SW 1271 (cell line): ENCODE results near the gene KLHL14.

ENCODE experiments used
- DNase-seq, 2 experiments: peaks; one replicate each; lab custom pipeline; 2025; lab: John Stamatoyannopoulos, UW

KLHL14 gene

GRCh38 chr18:32770054-32770665 lies 2.7 kb downstream of the KLHL14 start:
- no peak for DNase-seq

GRCh38 chr18:32769586-32770053 lies 3.2 kb downstream of the KLHL14 start:
- no peak for DNase-seq

GRCh38 chr18:32769071-32769585 lies 3.7 kb downstream of the KLHL14 start:
- DNase-seq, result no peak

- DNase-seq, result no peak
Observed at GRCh38 chr18:32767400-32767799, 5.4 kb downstream of the KLHL14 start.

GRCh38 chr18:32764611-32765244 lies 8.1 kb downstream of the KLHL14 start:
- no peak for DNase-seq

GRCh38 chr18:32763293-32763692 lies 9.5 kb downstream of the KLHL14 start:
- DNase-seq, result no peak

GRCh38 chr18:32761231-32761630 lies 11.6 kb downstream of the KLHL14 start:
- no peak for DNase-seq

- no peak for DNase-seq
Observed at GRCh38 chr18:32760391-32760790, 12.4 kb downstream of the KLHL14 start.

GRCh38 chr18:32759611-32760167 lies 13.1 kb downstream of the KLHL14 start:
- no peak for DNase-seq

- no peak for DNase-seq
Observed at GRCh38 chr18:32754508-32755263, 18.1 kb downstream of the KLHL14 start.

GRCh38 chr18:32753656-32754260 lies 19.1 kb downstream of the KLHL14 start:
- DNase-seq, result no peak

GRCh38 chr18:32750328-32750727 lies 22.5 kb downstream of the KLHL14 start:
- DNase-seq, result no peak

GRCh38 chr18:32749809-32750208 lies 23.0 kb downstream of the KLHL14 start:
- DNase-seq, result no peak

GRCh38 chr18:32742579-32742978 lies 30.2 kb downstream of the KLHL14 start:
- DNase-seq, result no peak

- no peak for DNase-seq
Observed at GRCh38 chr18:32735781-32736180, 37.0 kb downstream of the KLHL14 start.

GRCh38 chr18:32734442-32734841 lies 38.4 kb downstream of the KLHL14 start:
- no peak for DNase-seq

GRCh38 chr18:32732165-32732564 lies 40.7 kb downstream of the KLHL14 start:
- no peak for DNase-seq

GRCh38 chr18:32730620-32731091 lies 42.2 kb downstream of the KLHL14 start:
- DNase-seq, result no peak

GRCh38 chr18:32730068-32730467 lies 42.8 kb downstream of the KLHL14 start:
- DNase-seq, result no peak

GRCh38 chr18:32724071-32724749 lies 48.6 kb downstream of the KLHL14 start:
- DNase-seq, result no peak

GRCh38 chr18:32722279-32722678 lies 50.5 kb downstream of the KLHL14 start:
- no peak for DNase-seq
